RPMI7951 (cell line): Measurements from ENCODE around the gene MFSD1. TPM values are rescaled to one million over a fixed set of nuclear protein-coding genes. Genes with fewer than 3 reads are reported as not detected.

Experiments used
- DNase-seq: peaks from one replicate; pipeline ENCODE4 v3.0.0-alpha.2; 2012; ENCODE audit warnings: low read depth
- total RNA-seq: library from RNA; depleted of rRNA; stranded (reverse); fragments of >200 nt; shearing (Covaris generic); gene quantifications from 2 replicates; pipeline ENCODE4 v1.2.3, GENCODE V29; 2014

Gene MFSD1
- total RNA-seq, 1 experiment from 2014 or later: 105 TPM

- no peak for DNase-seq
These were observed 17.4 kb downstream of the MFSD1 start for GRCh38 chr3:158819282-158819681.

DNA sequence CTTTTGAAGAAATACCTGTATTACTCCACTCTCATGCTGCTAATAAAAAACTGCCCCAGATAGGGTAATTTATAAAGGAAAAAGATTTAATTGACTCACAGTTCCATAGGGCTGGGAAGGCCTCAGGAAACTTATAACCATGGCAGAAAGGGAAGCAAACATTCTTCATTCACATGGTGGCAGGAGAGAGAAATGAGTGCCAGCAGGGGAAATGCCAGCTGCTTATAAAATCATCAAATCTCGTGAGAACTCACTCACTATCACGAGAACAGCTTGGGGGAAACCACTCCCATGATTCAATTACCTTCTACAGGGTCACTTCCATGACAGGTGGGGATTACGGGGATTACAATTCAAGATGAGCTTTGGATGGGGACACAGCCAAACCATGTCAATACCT, 18.7 kb downstream of the MFSD1 start:
- no peak for DNase-seq

DNA sequence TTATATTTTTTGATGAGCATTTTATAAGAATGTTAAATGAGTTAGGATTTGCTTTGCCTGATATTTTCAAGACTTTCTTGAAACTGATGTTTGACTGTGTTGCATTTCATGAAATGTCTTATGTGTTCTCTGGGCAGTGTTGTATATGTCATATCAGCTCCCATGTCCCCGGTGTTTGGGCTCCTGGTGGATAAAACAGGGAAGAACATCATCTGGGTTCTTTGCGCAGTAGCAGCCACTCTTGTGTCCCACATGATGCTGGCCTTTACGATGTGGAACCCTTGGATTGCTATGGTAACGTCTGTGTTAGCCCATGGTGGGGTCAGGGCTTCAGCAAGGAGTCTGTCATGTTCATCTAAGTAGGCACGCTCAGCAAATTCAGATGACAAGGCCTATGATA, 20.0 kb downstream of the MFSD1 start:
- no peak for DNase-seq

GRCh38 chr3:158823426-158823825, 21.6 kb downstream of the MFSD1 start:
- DNase-seq: no peak

GRCh38 chr3:158827773-158828172, 25.9 kb downstream of the MFSD1 start:
- DNase-seq: no peak

DNA sequence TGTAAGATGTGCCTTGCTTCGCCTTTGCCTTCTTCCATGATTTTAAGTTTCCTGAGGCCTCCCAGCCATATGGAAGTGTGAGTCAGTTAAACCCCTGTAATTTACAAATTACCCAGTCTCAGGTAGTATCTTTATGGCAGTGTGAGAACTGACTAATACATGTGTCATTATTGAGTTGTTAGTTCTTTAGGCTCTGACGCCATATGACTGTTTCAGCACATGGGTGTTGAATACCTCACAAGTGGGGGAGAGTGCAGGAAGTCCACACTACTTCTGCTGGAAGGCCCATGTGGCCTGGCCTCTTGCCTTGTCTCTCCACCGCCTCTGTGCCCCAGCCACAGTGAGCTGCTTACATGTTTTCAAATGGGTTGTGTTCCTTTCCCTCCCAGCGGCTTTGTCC, 28.5 kb downstream of the MFSD1 start:
- DNase-seq: peak; percentile 69

GRCh38 chr3:158831861-158832260, 30.0 kb downstream of the MFSD1 start:
- DNase-seq: no peak

DNA sequence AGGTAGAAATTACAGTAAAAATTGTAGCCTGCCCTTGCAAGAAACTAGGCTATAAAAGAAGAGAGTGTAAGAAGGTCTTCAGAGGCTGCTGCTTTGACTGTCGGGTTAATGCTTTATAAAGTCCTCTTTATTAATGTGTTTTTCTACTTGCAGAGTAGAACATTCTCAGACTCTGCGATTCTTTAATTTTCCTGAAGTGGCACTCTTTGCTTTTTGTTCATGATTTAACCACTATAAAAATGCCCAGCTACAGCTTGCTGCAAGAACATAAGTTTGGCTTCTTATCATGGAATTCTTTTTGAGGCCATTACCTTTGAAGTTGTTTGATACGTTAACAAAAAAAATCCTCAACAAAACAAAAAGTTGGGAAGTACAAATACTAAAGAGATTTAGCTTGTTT, 33.8 kb downstream of the MFSD1 start:
- no peak for DNase-seq

DNA sequence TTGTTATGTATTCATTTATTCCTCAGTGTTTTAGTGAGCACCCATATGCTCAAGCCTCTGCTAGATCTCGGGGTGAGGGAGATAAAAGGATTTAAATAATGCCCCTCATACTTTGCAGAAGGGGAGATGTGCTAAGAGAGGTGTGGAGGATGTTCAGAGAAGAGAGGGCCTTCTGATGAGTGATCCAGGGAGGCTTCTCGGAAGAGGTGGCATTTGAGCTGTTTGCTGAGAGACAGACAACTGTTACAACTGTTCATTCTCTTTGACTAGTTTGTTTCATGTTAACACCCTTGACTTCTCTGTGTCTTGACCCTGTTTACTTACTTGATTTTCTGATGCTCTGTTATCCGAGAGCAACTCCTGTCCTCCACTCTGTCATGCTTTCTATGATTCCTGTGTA, 34.5 kb downstream of the MFSD1 start:
- DNase-seq: no peak

GRCh38 chr3:158837240-158837639, 35.4 kb downstream of the MFSD1 start:
- no peak for DNase-seq

GRCh38 chr3:158839966-158840365, 38.1 kb downstream of the MFSD1 start:
- no peak for DNase-seq

DNA sequence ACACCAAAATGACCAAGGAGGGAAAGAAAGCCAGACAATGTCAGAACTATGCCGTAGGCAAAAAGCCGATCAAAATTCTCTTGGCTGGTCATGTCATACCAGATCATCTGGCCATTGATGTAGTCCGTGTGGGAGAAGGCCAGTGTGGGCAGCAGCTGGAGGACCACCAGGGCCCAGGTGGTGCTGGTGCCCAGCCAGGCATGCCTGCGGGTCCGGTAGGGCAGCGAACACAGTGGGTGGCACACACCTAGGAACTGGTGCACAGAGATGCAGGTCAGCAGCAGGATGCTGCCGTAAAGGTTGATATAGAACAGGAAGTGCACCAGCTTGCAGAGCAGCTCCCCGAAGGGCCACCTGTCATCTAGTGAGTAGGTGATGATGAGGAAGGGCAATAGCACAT, 39.5 kb downstream of the MFSD1 start:
- no peak for DNase-seq

GRCh38 chr3:158842976-158843375, 41.1 kb downstream of the MFSD1 start:
- DNase-seq: no peak

GRCh38 chr3:158845765-158846350, 44.0 kb downstream of the MFSD1 start:
- DNase-seq: peak; percentile 45

- DNase-seq: peak; percentile 41
These were observed 45.1 kb downstream of the MFSD1 start for GRCh38 chr3:158846803-158847451.

DNA sequence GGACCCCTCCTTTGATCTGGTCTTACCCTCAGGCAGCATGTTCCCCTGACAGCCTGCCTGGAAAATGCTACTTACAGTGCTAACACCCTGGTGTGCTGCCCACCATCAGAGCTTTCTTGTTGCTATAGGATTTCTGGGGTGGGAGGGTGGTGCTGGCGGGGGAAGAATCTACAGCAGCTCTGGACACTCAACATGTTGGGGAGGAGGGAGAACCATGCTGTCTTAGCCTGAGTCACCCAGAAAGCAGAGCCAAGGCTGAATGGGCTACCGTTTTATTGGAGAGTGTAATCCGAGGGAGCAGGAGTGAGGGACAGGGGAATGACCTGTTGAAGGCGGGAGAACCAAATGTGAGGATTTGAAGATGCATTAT, 45.6 kb downstream of the MFSD1 start:
- peak; percentile 73 for DNase-seq

DNA sequence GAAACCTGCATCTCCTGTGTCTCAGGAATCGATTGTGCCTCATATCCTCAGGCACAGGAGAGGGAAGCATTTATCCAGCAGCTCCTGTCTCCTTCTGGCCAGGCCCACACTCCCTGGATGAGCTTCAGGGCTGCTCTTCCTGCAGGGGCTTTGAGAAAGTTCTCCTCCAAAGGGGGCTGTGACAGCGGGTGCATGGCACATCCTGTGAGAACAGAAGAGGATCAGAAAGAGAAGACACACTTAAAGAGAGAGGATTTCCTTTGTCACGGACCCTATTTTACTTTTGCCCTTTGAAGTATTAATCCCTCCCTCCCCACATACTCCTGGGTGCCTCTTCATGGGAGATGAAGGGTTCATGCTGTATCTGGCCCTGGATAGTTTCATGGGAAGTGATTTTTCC, 46.0 kb downstream of the MFSD1 start:
- no peak for DNase-seq

- no peak for DNase-seq
These were observed 47.9 kb downstream of the MFSD1 start for GRCh38 chr3:158849757-158850156.

DNA sequence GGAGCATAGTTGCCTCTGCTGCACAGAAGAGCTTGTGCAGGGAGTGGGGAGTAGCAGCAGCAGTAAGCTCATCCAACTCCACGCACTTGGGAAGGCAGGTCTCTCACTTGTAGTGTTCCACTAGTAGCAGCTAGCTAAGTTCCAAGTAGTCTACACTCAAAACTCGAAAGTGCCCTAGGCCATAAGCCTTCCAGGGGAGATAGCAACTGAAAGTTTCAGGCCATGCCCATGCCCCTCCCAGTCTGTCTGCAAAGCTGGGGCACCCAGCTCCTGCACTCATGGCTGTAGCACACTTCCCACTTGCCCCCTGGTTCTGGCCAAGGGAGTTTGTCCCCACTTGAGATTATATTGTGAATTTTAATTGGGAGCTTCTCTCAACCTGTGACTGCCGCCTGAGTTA, 57.5 kb downstream of the MFSD1 start:
- DNase-seq: no peak

DNA sequence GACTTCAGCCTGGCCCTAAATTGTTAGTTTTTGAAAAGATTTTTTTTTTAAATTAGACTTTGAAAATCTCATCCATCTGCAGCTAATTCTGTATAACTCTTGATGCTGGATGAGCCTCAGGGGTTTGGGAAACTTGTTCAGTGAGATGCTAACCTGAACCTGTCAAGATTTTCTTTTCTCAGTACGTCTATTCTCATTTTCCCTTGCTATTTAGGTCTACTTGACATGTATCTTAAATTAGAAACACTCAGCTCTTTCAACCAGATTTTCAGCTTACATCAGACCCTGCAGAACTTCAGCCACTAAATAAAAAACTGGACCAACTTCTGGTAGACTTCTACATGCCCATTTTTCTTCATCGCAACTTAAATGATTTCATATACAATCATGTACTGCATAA, 61.4 kb downstream of the MFSD1 start:
- DNase-seq: no peak

- DNase-seq: no peak
These were observed 62.6 kb downstream of the MFSD1 start for GRCh38 chr3:158864492-158864891.

DNA sequence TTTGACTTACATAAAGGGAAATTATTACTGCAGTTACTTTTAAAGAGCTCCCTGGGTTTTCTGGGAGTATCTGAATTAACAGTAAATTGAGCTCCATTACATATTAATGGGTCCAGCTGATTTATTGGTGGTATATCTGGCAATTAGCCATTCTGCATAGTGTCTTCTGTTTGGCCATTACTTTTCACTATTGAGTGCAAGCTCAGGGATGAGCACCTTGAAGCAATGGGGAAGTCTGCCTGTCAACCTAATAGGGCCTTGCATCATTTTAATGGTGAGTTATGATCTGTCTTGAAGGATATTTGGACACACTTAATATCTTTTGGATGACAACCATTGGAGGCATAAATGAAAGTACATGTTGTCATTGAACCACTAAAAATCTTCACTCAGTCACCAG, 73.8 kb downstream of the MFSD1 start:
- no peak for DNase-seq
